NOMO-1 treated with dmso at 0.1 percent for 144 hours (cell line): ENCODE results near the gene PNLIPRP2.

Experiments used
- DNase-seq: peaks from one replicate; lab custom pipeline; 2025; ENCODE audit not compliant: unreplicated experiment; lab: John Stamatoyannopoulos, UW

Gene PNLIPRP2

DNA sequence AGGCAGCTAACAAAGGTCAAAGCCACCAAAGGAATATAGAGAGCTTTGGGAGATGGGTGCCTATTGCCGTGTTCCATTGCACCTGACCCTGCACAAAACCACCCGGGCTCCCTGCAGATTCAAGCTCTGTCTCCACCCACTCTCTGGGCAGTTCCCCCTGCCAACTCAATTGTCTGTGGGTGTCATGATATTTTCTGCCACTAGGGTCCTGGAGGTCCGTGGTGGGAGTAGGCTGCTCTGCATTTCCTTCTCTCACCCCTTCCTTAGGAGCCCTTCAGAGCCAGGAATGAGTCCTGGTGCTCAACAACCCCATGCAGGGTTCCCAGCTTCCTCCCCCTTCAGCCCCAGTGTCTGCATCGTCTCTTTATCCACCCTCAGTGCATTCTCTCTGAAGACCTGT, 34.1 kb downstream of the PNLIPRP2 start:
- no peak for DNase-seq

DNA sequence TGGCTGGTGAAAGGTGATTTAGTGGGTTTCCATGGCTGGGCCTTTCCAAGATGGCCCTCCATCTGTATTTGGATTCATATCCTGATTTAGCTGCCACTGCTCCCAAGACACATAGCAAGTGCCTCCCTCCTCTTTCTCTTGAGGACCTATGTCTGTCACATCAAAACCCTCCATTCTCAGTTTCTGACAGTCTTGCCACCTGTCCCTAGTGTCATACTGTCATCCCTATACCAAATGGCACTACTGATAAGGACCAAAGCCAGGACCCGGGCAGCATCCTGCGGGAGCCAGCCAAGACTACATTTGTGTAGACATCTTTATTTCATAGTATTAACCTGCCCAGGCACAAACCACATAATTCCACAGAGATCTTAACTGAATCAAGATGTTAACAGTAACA, 34.8 kb downstream of the PNLIPRP2 start:
- no peak for DNase-seq

DNA sequence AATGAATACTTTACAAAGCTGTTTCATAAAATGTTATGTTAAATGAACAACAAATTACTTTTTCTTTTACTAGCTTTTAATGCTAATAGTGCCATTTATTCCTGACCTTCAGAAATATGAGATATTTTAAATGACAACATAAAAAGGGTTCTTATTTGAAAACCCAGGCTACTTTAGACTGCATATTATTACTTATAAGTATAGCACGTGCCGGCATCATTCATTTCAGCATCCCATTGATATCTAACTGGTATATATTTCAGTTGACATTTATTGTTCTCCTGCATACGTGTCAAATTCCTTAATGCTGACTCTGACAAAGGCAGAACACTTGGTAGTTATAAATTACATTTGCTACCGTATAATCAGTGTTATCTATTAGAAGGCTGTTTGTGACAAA, 35.3 kb downstream of the PNLIPRP2 start:
- DNase-seq = no peak

DNA sequence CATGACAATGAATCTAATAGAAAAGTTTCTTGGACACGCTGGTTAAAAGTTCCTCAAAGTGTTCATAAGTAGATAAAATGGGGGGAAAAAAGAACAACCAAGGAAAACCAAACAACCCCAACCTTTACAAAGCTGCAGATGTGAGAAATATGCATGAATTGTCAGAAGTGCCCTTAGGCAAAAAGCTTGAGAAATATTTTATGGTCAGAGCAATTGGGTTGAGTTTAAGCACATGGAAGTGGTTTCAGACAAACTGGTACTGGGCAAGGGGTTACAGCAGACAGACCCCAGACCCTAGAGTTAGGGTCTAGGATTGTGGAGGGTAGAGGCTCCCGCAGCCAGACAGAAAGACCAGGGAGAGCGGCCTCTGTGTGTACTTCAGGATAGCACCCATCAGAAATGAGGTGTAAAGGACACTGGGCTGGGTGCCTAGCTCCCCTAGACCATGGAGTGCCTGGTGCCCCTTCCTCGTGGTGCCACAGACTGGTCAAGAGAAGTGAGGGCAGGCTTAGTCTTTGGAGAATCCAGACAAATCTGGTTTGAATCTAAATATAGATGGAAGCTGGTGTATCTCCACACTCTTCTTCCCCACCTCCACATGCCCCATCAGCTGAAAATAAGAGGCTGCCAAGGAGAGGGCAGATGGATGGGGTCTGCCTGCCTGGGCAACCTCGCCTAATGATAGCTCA, 37.3 kb downstream of the PNLIPRP2 start:
- DNase-seq = no peak

DNA sequence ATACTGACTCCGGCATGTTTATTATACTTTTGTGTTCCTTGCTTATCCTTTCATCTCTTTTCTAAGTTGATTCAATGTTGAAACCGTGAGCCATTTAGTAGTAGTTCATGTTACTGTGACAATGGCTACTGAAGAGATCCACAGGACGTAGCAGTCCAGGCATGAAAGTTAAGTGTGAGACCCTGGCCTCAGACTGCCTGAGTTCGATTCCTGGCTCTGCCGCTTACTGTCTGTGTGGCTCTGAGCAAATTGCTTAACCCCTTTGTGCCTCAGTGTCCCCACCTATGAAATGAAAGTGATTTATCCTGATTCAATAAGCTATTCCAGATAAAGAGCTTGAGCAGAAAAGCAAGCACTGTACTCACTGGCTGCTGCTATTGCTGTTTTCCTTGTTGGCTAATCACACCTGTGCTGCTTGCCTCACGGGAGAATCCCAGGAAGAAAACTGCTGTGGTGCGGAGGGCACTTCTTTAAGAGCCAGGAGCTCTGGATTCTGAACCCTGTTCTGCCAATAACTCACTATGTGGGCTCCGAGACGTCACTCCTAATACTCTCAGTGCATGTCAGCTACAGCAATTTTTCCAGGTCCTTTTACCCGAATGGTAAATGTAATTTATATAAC, 38.4 kb downstream of the PNLIPRP2 start:
- no peak for DNase-seq

DNA sequence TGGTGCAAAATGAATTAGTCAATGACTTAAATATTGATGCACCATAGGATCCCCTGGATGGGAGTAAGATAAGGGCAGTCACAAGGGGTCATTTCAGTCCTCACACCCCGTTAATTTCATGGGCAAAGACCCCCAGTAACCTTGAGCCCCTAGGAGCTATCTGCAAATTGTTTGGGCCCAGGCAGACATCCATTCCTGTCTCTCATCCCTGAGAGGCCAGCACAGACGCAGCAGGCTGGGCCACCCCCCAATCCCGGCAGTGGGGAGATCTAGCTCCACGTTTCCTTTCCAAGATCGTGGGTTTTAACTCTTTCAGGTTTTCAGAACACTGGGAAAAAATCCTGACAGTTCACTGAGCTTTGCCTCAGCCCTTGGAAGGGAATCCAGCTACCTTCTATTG, 40.1 kb downstream of the PNLIPRP2 start:
- DNase-seq = no peak

- DNase-seq = no peak
These were observed 42.6 kb downstream of the PNLIPRP2 start for GRCh38 chr10:116663342-116663741.

DNA sequence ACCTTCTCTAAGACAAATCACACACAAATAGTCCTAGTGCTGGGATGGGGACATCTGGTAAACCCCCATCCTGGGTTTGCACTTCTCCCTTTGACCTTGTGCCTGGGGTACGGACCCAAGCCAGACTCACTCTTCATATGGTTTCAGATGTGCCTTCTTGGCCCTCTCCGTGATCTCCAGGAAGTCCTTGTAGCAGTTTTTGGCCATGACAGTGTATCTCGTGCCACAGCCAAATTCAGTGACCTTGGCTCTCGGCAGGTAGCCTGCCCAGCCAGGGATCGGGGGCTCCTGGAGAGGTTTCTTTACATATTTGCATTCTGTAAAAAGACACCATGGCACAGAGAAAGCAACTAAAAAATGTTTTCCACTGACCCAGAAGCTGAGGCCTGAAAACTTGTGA, 43.9 kb downstream of the PNLIPRP2 start:
- no peak for DNase-seq

DNA sequence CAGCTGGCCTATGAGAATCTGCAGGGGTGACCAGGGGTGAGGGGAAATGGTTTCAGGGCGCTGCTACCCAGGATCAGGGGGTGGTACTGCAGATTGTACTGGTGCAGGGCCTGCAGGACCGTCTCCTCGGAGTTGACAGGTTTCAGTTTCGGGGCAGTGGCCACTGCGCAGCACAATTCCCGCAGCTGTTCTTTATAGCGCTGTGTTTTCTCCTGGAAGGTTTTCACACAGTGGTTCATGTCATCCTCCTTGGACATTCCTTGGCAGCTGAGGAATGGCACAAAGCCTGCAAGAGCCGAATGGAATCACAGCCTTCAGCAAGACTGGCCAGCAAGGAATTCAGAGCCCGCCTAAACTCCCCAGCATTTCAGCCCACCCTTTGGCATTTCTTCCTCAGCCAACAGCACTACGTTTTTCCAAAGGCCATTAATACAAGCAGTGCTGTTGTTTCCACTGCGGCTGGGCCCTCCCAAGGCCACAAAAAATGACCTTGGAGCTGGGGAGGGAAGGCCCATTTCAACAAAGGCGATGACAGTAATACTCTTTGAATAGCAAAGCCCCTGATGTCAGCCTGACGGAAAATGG, 44.9 kb downstream of the PNLIPRP2 start:
- DNase-seq = no peak

GRCh38 chr10:116667484-116667883, 46.7 kb downstream of the PNLIPRP2 start:
- no peak for DNase-seq

DNA sequence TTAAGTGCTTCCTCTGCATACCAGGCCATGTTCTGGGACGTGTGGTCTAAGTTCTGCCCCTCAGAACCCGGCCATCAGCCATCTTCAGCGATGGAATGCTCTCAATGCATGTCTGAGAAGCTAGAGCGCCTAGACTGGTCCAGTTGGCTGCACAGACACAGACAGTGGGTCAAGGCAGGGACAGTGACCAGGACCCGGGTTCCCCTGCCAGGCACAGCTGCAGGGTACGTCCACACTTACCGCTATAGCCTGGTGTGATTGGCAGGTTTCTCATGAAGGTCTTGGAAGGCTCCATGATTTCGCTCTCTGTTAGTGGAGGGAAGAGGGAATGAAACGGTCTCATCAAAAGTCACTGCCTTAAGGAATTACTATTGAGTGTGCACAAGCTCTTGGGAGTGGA, 47.3 kb downstream of the PNLIPRP2 start:
- no peak for DNase-seq

GRCh38 chr10:116668446-116668845, 47.7 kb downstream of the PNLIPRP2 start:
- DNase-seq = no peak

- DNase-seq = no peak
These were observed 48.3 kb downstream of the PNLIPRP2 start for GRCh38 chr10:116669080-116669479.

- DNase-seq = no peak
These were observed 49.3 kb downstream of the PNLIPRP2 start for GRCh38 chr10:116669832-116670644.

DNA sequence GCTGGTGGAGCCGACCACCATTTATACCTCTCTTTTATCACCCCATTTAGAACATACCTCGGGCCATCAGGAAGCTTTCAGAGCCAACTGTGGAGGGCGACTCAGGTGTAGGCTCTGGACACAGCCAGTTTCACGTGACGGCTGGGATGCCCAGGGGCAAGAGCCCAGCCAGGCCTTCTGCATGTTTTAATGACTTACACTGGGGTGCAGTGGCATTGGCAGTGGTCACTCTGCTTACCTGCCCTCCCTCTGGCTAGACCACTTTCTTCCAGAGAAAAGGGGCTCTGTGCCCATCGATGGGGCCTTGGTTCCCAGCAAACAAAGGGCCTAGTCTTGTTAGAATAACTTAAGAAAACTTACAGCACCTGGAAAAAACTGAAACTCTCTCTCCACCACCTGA, 50.0 kb downstream of the PNLIPRP2 start:
- no peak for DNase-seq

DNA sequence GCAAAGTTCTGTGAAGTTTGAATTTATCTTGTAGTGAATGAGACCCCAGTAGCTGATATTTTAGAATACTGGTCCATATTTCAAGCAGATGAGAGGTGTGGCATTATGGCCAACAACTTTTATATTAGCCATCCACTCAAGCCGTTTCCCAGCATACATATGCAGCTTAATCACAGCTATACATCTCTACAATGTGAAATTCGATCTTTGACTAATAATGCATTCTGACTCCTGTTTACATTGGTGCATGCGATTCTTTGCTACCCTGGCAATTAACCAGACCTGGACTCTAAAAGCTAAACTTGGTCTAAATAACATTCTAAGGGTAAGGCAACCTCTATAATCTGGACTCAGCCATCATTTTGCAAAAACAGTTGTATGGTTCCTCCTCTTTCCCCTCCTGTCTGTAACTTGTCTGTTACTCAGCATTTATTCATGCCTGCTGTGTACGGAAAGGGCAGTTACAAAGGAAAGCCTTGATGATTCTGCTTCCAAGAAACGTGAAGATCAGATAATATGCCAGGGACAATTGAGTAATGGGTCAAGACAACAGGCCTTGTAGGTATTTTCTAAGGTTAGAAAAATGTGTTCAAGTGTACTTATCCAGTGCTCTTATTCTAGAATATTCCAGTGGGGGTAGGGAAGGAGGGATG, 50.6 kb downstream of the PNLIPRP2 start:
- DNase-seq = no peak

- DNase-seq = no peak
These were observed 52.1 kb downstream of the PNLIPRP2 start for GRCh38 chr10:116672891-116673290.

DNA sequence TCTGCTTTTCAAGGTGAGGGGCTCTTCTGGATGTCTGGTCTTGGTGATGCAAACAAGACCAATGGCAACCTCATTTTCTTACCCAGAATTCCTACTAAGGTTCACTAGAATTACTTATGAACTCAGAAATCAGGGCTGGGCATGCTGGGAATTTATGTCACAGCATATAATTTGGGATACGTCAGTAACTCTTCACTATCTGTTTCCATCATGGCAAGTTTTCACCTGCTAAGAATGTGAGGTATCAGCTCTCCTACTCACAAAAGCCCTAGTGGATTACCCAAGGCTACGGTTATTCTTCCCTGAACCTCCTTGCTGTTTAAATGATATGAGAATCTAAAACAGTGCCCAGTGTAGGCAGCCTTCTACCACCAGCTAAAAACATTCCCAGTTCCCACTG, 53.1 kb downstream of the PNLIPRP2 start:
- no peak for DNase-seq

GRCh38 chr10:116674901-116675423, 54.2 kb downstream of the PNLIPRP2 start:
- DNase-seq = no peak

DNA sequence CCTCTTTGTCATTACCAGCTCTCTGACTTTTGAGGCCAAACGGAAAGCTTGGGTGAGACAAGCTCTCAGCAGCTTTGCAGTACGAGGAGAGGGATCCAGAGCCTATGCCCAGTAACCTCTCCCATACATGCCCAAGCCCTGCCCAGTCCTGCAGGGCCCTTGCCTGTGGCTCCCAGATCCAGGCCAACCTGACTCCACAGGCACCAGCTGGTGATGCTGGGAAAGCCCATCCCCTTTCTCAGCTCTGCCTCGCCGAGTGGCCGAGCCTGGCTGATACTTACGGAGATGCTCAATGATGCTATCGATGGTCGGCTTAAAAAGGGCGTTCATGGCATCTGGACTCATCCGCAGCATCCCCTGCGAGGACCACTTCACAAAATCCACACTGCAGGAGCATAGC, 55.4 kb downstream of the PNLIPRP2 start:
- DNase-seq = no peak

DNA sequence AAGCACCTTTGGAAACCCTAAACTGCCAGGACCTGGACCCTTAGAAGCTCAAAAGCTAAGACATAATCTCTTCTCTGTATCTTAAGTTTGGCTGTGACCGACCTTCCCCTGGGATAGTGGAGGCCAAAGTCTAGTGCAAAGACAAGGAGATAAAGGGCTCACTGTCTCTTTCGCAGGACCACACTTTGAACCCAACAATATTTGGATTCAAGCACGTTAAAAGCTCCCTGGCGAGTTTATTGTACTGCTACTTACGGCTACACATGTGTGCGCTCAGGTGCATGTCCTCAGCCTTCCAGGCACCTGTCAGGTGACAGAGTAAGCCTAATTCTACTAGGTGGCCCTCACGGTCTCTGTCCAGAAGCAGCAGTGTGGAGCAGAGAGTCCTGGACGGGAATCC, 55.9 kb downstream of the PNLIPRP2 start:
- no peak for DNase-seq
